ENCODE measurements around the gene SIK3.
A peak's percentile ranks its signal among the peaks of the same experiment; 100 is the strongest.

The SIK3 gene

DNA sequence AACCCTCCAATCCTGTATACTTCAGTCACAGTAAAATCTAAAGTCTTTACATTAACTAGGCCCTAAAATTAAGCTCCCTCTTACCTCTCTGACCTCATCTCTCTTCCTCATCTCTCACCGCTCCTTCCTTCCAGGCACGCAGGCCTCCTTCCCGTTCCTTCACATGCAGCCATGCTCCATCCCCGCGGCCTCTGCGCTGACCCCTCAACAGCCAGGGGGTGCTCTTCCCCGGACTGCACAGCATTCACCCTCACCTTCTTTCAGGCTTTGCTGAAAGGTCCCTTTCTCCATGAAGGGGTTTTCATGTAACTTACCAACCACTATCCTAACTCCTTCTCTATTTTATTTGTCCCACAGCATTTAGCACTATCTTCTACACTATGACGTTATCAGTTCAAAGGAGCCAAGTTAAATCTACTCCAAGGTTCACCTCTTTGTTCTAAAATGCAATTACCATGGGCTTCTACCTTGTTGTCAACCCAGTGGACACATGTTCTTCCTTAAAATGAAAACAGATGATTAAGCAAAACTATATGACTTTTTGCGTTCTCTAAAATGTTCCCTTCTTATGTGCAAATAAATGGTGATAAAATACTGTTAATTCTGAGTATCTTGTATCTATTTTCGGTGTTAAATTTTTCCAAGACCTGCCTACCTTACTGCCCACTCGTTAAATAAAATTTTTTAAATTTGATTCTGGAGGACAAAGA is 203.0 kb downstream of the SIK3 start:
- Histone ChIP-seq H3K4me2 (ENCODE audit: low read depth, low read length) (no peak overlapping the region), H3K4me3 (ENCODE audit: low read length) (no peak overlapping the region), H3K27ac (ENCODE audit: low read length) (no peak overlapping the region), H3K79me2 (ENCODE audit: low read length) (no peaks in the 10 kb centered on the region), H4K20me1 (ENCODE audit: insufficient read depth, low read length) (no peaks in the 10 kb centered on the region), H3K9me2 (replicated peaks; ENCODE audit: insufficient read depth, low read length) (no peaks in the 10 kb centered on the region), H3K27me3 (replicated peaks; ENCODE audit: insufficient read depth, low read length) (no peaks in the 10 kb centered on the region), H3F3A (ENCODE audit: insufficient read depth, low read length) (no peaks in the 10 kb centered on the region; the same call in 1 of the 2 replicates), H3K36me3 (replicated peaks; ENCODE audit: insufficient read depth, low read length) (no peaks in the 10 kb centered on the region), H3K9ac (ENCODE audit: low read length) (no peak overlapping the region), H2AFZ (ENCODE audit: low read length) (no peak overlapping the region), H3K4me1 (ENCODE audit: low read length) (no peaks in the 10 kb centered on the region), H3K9me3 (replicated peaks; ENCODE audit: insufficient read depth, low read length) (no peaks in the 10 kb centered on the region)
- DNase-seq, result no peak
- TF ChIP-seq CTCF (IDR thresholded peaks at IDR 0.05; ENCODE audit: low read length) (peak; percentile 25; the same call in 1 of the 2 replicates), EZH2phosphoT487 (IDR thresholded peaks at IDR 0.05; ENCODE audit: low read length) (no peak)

DNA sequence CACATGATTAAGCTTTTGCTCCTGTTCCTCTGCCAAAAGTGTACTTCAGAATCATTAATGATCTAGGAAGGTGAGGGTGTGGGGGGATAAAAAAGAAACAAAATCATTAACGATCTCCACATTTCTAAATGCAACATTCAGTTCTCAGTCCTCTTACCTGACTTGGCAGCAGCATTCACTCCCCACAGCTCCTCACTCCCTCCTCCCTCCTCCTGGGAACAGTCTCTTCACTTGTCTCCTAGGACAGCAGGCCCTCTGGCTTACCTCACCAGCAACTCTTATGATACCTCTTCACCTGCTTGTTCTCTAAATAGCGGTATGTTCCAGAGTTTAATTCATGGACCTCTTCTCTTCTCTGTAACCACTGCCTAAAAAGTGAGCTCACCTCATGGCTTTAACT is 204.3 kb downstream of the SIK3 start:
- Histone ChIP-seq H3K9ac (ENCODE audit: low read length) (no peak overlapping the region), H3K36me3 (replicated peaks; ENCODE audit: insufficient read depth, low read length) (no peaks in the 10 kb centered on the region), H3K4me2 (ENCODE audit: low read depth, low read length) (no peak overlapping the region), H3K9me3 (replicated peaks; ENCODE audit: insufficient read depth, low read length) (no peaks in the 10 kb centered on the region), H3K4me3 (ENCODE audit: low read length) (no peak overlapping the region), H3K79me2 (ENCODE audit: low read length) (no peaks in the 10 kb centered on the region), H3K27me3 (replicated peaks; ENCODE audit: insufficient read depth, low read length) (no peaks in the 10 kb centered on the region), H2AFZ (ENCODE audit: low read length) (no peak overlapping the region), H3K4me1 (ENCODE audit: low read length) (no peaks in the 10 kb centered on the region), H3F3A (ENCODE audit: insufficient read depth, low read length) (no peaks in the 10 kb centered on the region; the same call in 1 of the 2 replicates), H4K20me1 (ENCODE audit: insufficient read depth, low read length) (no peaks in the 10 kb centered on the region), H3K27ac (ENCODE audit: low read length) (no peak overlapping the region), H3K9me2 (replicated peaks; ENCODE audit: insufficient read depth, low read length) (no peaks in the 10 kb centered on the region)
- DNase-seq, result no peak
- TF ChIP-seq CTCF (IDR thresholded peaks at IDR 0.05; ENCODE audit: low read length), result no peak
- no peak for TF ChIP-seq EZH2 (optimal IDR thresholded peaks at IDR 0.05; ENCODE audit: low read depth, low read length)
- no peak for TF ChIP-seq EZH2phosphoT487 (IDR thresholded peaks at IDR 0.05; ENCODE audit: low read length)

GRCh38 chr11:116893437-116893836 is 204.8 kb downstream of the SIK3 start:
- no peaks in the 10 kb centered on the region; the same call in 1 of the 2 replicates for H3F3A ChIP-seq (ENCODE audit: insufficient read depth, low read length)
- no peak overlapping the region for H3K4me3 ChIP-seq (ENCODE audit: low read length)
- no peaks in the 10 kb centered on the region for H3K9me2 ChIP-seq (replicated peaks; ENCODE audit: insufficient read depth, low read length)
- no peaks in the 10 kb centered on the region for H4K20me1 ChIP-seq (ENCODE audit: insufficient read depth, low read length)
- H3K9ac ChIP-seq (ENCODE audit: low read length), result no peak overlapping the region
- no peak for TF ChIP-seq EZH2phosphoT487 (IDR thresholded peaks at IDR 0.05; ENCODE audit: low read length)
- TF ChIP-seq CTCF (IDR thresholded peaks at IDR 0.05; ENCODE audit: low read length), result no peak
- TF ChIP-seq EZH2 (optimal IDR thresholded peaks at IDR 0.05; ENCODE audit: low read depth, low read length), result no peak
- H3K4me2 ChIP-seq (ENCODE audit: low read depth, low read length), result no peak overlapping the region
- H3K9me3 ChIP-seq (replicated peaks; ENCODE audit: insufficient read depth, low read length), result no peaks in the 10 kb centered on the region
- no peak for DNase-seq
- no peaks in the 10 kb centered on the region for H3K79me2 ChIP-seq (ENCODE audit: low read length)
- no peaks in the 10 kb centered on the region for H3K4me1 ChIP-seq (ENCODE audit: low read length)
- no peaks in the 10 kb centered on the region for H3K27me3 ChIP-seq (replicated peaks; ENCODE audit: insufficient read depth, low read length)
- H3K36me3 ChIP-seq (replicated peaks; ENCODE audit: insufficient read depth, low read length), result no peaks in the 10 kb centered on the region
- H2AFZ ChIP-seq (ENCODE audit: low read length), result no peak overlapping the region
- H3K27ac ChIP-seq (ENCODE audit: low read length), result no peak overlapping the region

Measured in MM.1S (cell line).